Naive thymus-derived CD4-positive, alpha-beta T cell (primary cell): ENCODE measurements around the gene PHLDA2. TPM values are rescaled to one million over a fixed set of nuclear protein-coding genes. Genes with fewer than 3 reads are reported as not detected.

Experiments used
- ATAC-seq: fragments of 150-1000 bp; cut with Tn5 transposase; 2 replicates; pipeline ENCODE4 v1.10.0; 2021; ENCODE audit warnings: mild to moderate bottlenecking, moderate library complexity
- CTCF ChIA-PET: fragments of 350-600 bp; sonication (Branson Sonifier 250); formaldehyde crosslinking; loops from one replicate; lab custom pipeline; 2021; ENCODE audit warnings: antibody characterized with exemption; lab: Charles Lee
- POLR2A ChIA-PET: fragments of 350-600 bp; sonication (Branson Sonifier 250); formaldehyde crosslinking; loops from one replicate; lab custom pipeline; 2021; ENCODE audit warnings: antibody characterized with exemption, inconsistent platforms; lab: Charles Lee
- DNase-seq, 9 donors: peaks; one replicate each; pipeline versions ENCODE4 v3.0.0 to v3.0.0-alpha.2; 2020 to 2022; ENCODE audit warnings: mixed read lengths in 1 of 9
- H3K27ac ChIP-seq: one replicate; pipeline ENCODE4 v1.7.0; 2013; ENCODE audit warnings: mild to moderate bottlenecking, low read depth, low read length, moderate library complexity
- H3K27me3 ChIP-seq, 2 donors: one replicate each; pipeline ENCODE4 v1.7.0; 2013; ENCODE audit warnings: low read length in 2 of 2, mild to moderate bottlenecking in 2 of 2, moderate library complexity in 2 of 2; ENCODE audit not compliant: control insufficient read depth in 2 of 2, insufficient read depth in 2 of 2
- H3K36me3 ChIP-seq, 3 experiments: 1 replicate in 2 of 3; 2 replicates in 1 of 3; pipeline ENCODE4 v1.7.0; 2013; ENCODE audit warnings: low read length in 3 of 3, mild to moderate bottlenecking in 3 of 3, moderate library complexity in 1 of 3; ENCODE audit not compliant: insufficient read depth in 3 of 3, control insufficient read depth in 2 of 3
- H3K4me1 ChIP-seq, 2 donors: one replicate each; pipeline ENCODE4 v1.7.0; 2013; ENCODE audit warnings: low read length in 2 of 2, mild to moderate bottlenecking in 2 of 2, moderate library complexity in 1 of 2; ENCODE audit not compliant: control insufficient read depth in 2 of 2, insufficient read depth in 2 of 2
- H3K4me3 ChIP-seq: 2 replicates; pipeline ENCODE4 v1.7.0; 2013; ENCODE audit warnings: mild to moderate bottlenecking, low read length
- H3K9me3 ChIP-seq, 3 experiments: 1 replicate in 2 of 3; 2 replicates in 1 of 3; pipeline ENCODE4 v1.7.0; 2013; ENCODE audit warnings: low read length in 3 of 3; ENCODE audit not compliant: control insufficient read depth in 2 of 3
- H3K27ac Mint-ChIP-seq, 9 donors: one replicate each; pipeline ENCODE4 v1.8.0; 2020 to 2022; ENCODE audit warnings: mixed read lengths in 9 of 9, mild to moderate bottlenecking in 8 of 9, moderate library complexity in 5 of 9, inconsistent platforms in 2 of 9
- H3K27me3 Mint-ChIP-seq, 5 donors: one replicate each; pipeline ENCODE4 v1.8.0; 2021 to 2022; ENCODE audit warnings: mixed read lengths in 5 of 5, mild to moderate bottlenecking in 1 of 5
- H3K36me3 Mint-ChIP-seq, 5 donors: one replicate each; pipeline ENCODE4 v1.8.0; 2020 to 2022; ENCODE audit warnings: mixed read lengths in 5 of 5, mild to moderate bottlenecking in 3 of 5, inconsistent platforms in 1 of 5
- H3K4me1 Mint-ChIP-seq, 7 donors: one replicate each; pipeline ENCODE4 v1.8.0; 2020 to 2022; ENCODE audit warnings: mixed read lengths in 7 of 7, mild to moderate bottlenecking in 3 of 7, inconsistent platforms in 1 of 7
- H3K4me3 Mint-ChIP-seq, 10 donors: one replicate each; pipeline ENCODE4 v1.8.0; 2020 to 2022; ENCODE audit warnings: mild to moderate bottlenecking in 10 of 10, mixed read lengths in 10 of 10, moderate library complexity in 6 of 10, inconsistent platforms in 2 of 10
- H3K9me3 Mint-ChIP-seq, 11 donors: one replicate each; pipeline ENCODE4 v1.8.0; 2020 to 2022; ENCODE audit warnings: mixed read lengths in 11 of 11, mild to moderate bottlenecking in 4 of 11, inconsistent platforms in 1 of 11, moderate library complexity in 1 of 11
- intact Hi-C, 2 donors: fragments of 100-400 bp; cut with micrococcal nuclease; formaldehyde crosslinking; loops; one replicate each; pipeline ENCODE4 v1.15.1; 2023
- polyA plus RNA-seq, 2 donors: library from polyadenylated mRNA; unstranded; fragments of 300-500 nt; fragmentation: Illumina TruSeq; gene quantifications; one replicate each; pipeline ENCODE4 v1.2.3, GENCODE V29; 2021
- total RNA-seq, 6 experiments: library from RNA in 5 of 6; stranded (reverse) in 5 of 6; gene quantifications; 1 replicate in 5 of 6; 2 replicates in 1 of 6; pipeline ENCODE4 v1.2.3 and lab custom pipeline; 2021 to 2026

The PHLDA2 gene
- total and polyA plus RNA-seq, 7 experiments from 2014 or later: 2.5 to 7.9 (median 4.5) TPM; not detected in 4

DNA sequence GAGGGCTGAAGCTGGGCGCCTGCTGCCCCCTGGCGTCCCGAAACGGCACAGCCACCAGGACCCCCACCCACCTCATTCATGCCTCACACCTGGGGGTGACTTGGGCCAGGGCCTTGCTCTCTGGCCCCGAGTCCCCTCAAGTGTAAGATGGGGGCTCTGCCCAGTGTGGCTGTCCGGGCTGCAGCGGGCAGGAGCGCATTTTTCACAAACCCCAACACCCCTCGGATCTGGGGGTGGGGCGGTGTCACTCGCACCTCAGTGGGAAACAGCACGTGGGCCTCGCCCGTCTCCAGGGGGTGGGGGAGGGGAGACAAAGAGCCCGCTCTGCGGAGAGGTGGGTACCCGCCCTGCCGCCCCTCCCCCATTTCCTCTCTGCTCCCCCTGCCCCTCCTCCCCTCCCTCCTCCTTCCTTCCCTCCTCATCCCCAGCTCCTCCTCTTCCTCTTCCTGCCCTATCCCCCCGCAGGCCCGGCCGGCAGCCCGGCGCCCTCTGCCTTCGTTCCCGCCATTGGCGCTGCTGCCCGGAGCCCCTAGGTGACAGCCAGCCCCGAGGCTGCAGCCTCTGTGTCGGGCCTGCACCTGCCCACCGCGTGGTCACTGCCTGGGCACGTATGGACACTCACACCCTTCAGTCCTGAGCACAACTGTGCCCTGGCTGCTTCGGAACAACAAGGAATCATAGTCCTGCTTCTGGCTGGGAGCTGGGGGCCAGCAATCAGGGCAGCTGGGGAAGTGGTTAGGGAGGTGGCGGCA is 36.8 kb downstream of the PHLDA2 start:
- CTCF ChIA-PET: interaction anchor here (0.7 to 9.4 kb wide), 11 partner anchors 11 to 492 kb away, joined by 3 to 197 read pairs (median 5); partner anchors contain the start of genes PHLDA2 and TSSC4
- Histone ChIP-seq H3K4me3 (peak overlapping the region; percentile 53), H3K27me3 (no peaks in the 10 kb centered on the region), H3K36me3 (no peaks in the 10 kb centered on the region), H3K4me1 (peaks cover 14 to 28% of the 10 kb centered on the region in 2 donors), H3K27ac (peak overlapping the region; percentile 67), H3K9me3 (no peaks in the 10 kb centered on the region)
- intact Hi-C loops: loop anchor here (1.0 to 10.0 kb wide), 11 partner anchors 10 to 1038 kb away; partner anchors contain the start of genes C11orf21 (in 1 of the 2), LSP1 (in 1 of the 2), PHLDA2 (in 1 of the 2) and TSPAN32 (in 1 of the 2)
- ATAC-seq (peak; percentile 73), DNase-seq (peak; percentile 48 to 78 (median 67))
- POLR2A ChIA-PET: interaction anchor here (0.8 to 3.2 kb wide), 11 partner anchors 11 to 590 kb away, joined by 3 to 24 read pairs (median 4); partner anchors contain the start of genes TSPAN32 and TSSC4
- peaks cover 0 to 6% (median 0%) of the 10 kb centered on the region in 5 donors for H3K27me3 Mint-ChIP-seq
- H3K27ac Mint-ChIP-seq: peak overlapping the region; percentile 78 to 89 (median 84)
- no peaks in the 10 kb centered on the region for H3K9me3 Mint-ChIP-seq
- H3K36me3 Mint-ChIP-seq: no peaks in the 10 kb centered on the region
- H3K4me3 Mint-ChIP-seq: peak overlapping the region; percentile 58 to 85 (median 76)
- peaks cover 15 to 37% (median 25%) of the 10 kb centered on the region in 7 donors for H3K4me1 Mint-ChIP-seq

DNA sequence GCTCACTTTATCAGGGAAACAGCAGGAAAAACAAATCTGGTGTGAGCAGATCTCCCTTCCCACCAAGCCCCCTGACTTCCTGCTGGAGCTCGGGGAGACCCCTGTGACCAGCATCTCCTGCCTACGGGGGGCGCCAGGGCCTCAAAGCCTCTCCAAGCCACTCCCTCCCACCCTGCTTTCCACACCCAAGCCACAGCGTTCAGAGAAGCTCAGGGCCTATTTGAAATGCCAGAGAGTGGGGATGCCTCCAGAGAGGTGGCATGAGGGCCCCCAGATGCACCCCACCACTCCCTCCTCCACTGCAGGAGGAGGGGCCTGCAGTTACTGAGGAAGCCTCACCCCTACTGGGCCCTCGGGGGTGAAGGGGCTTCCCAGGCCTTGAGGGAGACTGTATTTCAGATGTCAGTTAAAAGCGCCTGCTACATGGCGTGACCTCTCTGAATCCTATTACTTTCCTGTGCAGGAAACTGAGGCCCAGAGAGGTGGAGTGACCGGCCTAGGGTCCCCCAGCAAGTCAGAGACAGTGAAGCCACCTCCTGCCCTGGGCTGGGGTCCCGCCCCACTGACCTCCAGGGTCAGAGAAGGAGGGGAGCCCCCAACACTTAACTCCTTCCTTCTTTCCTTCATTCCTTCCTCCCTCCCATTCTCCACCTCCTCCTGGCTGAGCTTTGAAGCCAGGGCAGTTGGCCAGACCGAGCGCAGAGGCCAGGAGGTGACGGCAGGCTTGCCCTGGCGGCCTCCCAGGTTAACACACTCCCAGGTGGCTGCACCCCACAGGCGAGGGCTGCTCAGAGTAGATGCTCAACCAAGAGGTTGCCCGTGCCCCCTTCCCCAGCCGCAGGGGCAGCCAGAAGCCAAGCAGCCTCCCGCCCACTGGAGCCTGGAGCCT is 37.6 kb downstream of the PHLDA2 start:
- ATAC-seq (no peak), DNase-seq (peak in 1 of 9 donors; percentile 51)
- H3K9me3 Mint-ChIP-seq: no peaks in the 10 kb centered on the region
- peaks cover 0 to 14% (median 0%) of the 10 kb centered on the region in 5 donors for H3K27me3 Mint-ChIP-seq
- H3K9me3 ChIP-seq: no peaks in the 10 kb centered on the region
- H3K27ac ChIP-seq: peak overlapping the region; percentile 67
- intact Hi-C loops: loop anchor here (1.0 to 10.0 kb wide), 11 partner anchors 11 to 1037 kb away; partner anchors contain the start of genes C11orf21 (in 1 of the 2), LSP1 (in 1 of the 2), PHLDA2 (in 1 of the 2) and TSPAN32 (in 1 of the 2)
- ChIA-PET POLR2A (interaction anchor here (0.7 to 3.2 kb wide), 9 partner anchors 7 to 589 kb away, joined by 3 to 24 read pairs (median 3); partner anchors contain the start of gene TSPAN32), CTCF (interaction anchor here (0.7 to 9.4 kb wide), 9 partner anchors 10 to 585 kb away, joined by 3 to 197 read pairs (median 5); partner anchors contain the start of gene PHLDA2)
- no peaks in the 10 kb centered on the region for H3K36me3 ChIP-seq
- peak overlapping the region in 8 of 9 donors; percentile 78 to 89 (median 84) for H3K27ac Mint-ChIP-seq
- H3K4me1 Mint-ChIP-seq: peaks cover 15 to 45% (median 32%) of the 10 kb centered on the region in 7 donors
- H3K27me3 ChIP-seq: no peaks in the 10 kb centered on the region
- H3K36me3 Mint-ChIP-seq: no peaks in the 10 kb centered on the region
- peak overlapping the region; percentile 51 to 85 (median 74) for H3K4me3 Mint-ChIP-seq
- H3K4me3 ChIP-seq: peak overlapping the region; percentile 53
- peaks cover 14 to 28% of the 10 kb centered on the region in 2 donors for H3K4me1 ChIP-seq

DNA sequence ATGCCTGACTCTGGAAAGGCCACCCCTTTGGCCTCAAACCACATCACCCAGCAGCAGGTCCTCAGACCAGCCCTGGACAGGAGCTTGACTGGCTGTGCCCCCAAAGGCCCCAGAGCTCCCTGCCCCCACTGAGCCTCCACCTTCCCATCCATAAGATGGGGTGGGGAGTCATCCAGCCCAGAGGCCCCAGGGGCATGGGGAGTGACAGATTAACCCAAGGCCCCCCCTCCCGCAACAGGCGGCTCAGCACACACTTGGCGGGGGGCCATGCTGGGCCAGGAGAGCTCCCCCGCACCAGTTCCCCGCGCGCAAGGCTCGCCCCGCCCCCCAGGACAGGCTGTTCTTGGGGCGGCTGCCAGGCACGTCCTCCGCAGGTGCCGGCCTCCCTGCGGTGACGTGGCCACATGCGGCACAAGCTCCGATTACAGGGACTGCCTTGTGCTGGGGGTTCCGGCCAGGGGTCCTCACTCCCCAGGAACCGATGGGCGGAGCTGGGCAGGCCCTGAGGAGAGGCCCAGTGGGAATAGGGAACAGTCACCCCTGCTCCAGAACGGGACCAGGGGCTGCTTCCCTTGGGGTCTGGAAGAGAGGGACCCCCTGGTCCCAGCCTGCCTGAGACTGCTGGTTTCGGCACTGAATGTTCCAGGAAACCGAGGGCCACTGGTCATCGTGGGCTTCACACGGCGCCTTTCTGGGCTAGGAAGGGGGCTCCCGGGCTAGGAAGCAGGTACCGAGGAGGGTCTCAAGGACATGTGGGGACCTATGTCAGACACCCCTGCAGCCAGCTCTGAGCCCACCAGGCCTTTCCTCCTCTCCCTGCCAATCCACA is 38.5 kb downstream of the PHLDA2 start:
- Histone ChIP-seq H3K36me3 (no peaks in the 10 kb centered on the region), H3K4me1 (peaks cover 14 to 28% of the 10 kb centered on the region in 2 donors), H3K4me3 (no peak overlapping the region), H3K9me3 (no peaks in the 10 kb centered on the region), H3K27me3 (no peaks in the 10 kb centered on the region), H3K27ac (peak overlapping the region; percentile 67)
- Mint-ChIP-seq H3K4me1 (peaks cover 8 to 46% (median 31%) of the 10 kb centered on the region in 7 donors), H3K27ac (peak overlapping the region in 7 of 9 donors; percentile 28 to 89 (median 83)), H3K27me3 (peaks cover 0 to 15% (median 0%) of the 10 kb centered on the region in 5 donors), H3K4me3 (peak overlapping the region in 4 of 10 donors; percentile 74 to 81 (median 78)), H3K9me3 (no peaks in the 10 kb centered on the region), H3K36me3 (no peaks in the 10 kb centered on the region)
- DNase-seq (no peak), ATAC-seq (no peak)
- intact Hi-C loops: loop anchor here (5.0 to 10.0 kb wide), 3 partner anchors 487 to 1036 kb away; partner anchors contain the start of genes C11orf21 (in 1 of the 2), LSP1 (in 1 of the 2), TSPAN32 (in 1 of the 2) and ZNF195 (in 1 of the 2)
- ChIA-PET POLR2A (interaction anchor here (0.7 to 3.2 kb wide), 6 partner anchors 8 to 444 kb away, joined by 3 to 24 read pairs (median 4); no protein-coding TSS in a partner anchor), CTCF (interaction anchor here (0.7 to 9.4 kb wide), 5 partner anchors 9 to 584 kb away, joined by 3 to 197 read pairs (median 3); a partner anchor contains a TSS)

DNA sequence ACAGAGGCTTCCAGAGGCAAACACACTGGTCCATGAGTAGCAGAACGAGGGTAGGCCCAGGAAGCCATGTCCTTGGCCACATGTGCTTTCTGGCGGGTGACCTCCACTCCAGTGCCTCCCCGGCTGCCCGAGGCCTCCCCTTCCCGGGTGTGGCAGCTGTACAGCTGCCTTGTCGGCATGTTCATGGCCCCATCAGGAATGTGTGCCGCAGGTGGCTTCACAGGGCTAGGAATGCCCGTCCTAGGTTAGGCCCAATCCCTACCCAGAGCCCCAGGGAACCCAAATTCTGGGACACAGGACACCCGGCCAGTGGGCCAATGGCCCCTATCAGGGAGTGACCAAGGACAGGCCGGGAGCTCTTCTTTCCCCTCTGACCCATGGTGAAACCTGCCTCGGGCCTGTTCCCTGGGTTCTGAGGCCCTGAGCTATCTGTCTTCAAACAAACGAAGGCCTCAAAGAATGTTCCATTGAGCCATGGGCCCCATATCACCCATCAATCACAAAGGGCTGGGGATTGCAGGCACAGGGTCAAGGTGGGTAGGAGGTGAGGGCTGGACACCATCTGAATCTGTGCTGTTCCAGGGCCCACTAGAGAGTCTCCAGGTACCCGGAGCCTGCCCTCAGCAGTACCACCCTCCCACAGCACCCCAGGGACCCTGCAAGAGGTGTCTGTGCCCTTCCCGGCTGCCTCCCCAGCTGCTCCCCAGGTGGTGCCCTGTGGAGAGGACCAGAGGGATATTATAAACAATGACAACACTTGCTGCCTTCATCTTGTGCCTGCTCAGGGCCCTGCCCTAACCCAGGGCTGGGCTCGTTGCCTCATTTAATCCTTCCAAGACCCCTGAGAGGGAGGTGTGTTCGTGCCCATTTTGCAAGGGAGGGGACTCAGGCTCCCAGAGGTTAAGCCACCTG is 39.6 kb downstream of the PHLDA2 start:
- no peak for ATAC-seq
- Mint-ChIP-seq H3K27ac (peak overlapping the region in 7 of 9 donors; percentile 28 to 77 (median 69)), H3K4me1 (peaks cover 6 to 46% (median 33%) of the 10 kb centered on the region in 7 donors)

More for the DNA sequence above, 39.6 kb downstream of the PHLDA2 start:
- DNase-seq: no peak
- intact Hi-C loops: loop anchor here (2.0 to 10.0 kb wide), 10 partner anchors 103 to 1035 kb away; partner anchors contain the start of genes C11orf21 (in 2 of the 2), TSPAN32 (in 2 of the 2), CD81 (in 1 of the 2) and KCNQ1 (in 1 of the 2)
- ChIA-PET CTCF (interaction anchor here (0.7 to 9.4 kb wide), 7 partner anchors 9 to 361 kb away, joined by 3 to 197 read pairs (median 4); no protein-coding TSS in a partner anchor), POLR2A (interaction anchor here (2.1 to 3.9 kb wide), 2 partner anchors 9 to 357 kb away, joined by 5 to 19 read pairs; no protein-coding TSS in a partner anchor)
- no peaks in the 10 kb centered on the region for H3K9me3 Mint-ChIP-seq
- H3K4me3 ChIP-seq: no peak overlapping the region
- H3K9me3 ChIP-seq: no peaks in the 10 kb centered on the region
- H3K27me3 ChIP-seq: no peaks in the 10 kb centered on the region
- peak overlapping the region in 2 of 10 donors; percentile 25 to 39 for H3K4me3 Mint-ChIP-seq
- no peaks in the 10 kb centered on the region for H3K36me3 Mint-ChIP-seq
- peaks cover 0 to 18% (median 0%) of the 10 kb centered on the region in 5 donors for H3K27me3 Mint-ChIP-seq
- H3K36me3 ChIP-seq: peaks cover 0 to 5% (median 0%) of the 10 kb centered on the region in 3 experiments
- H3K27ac ChIP-seq: no peak overlapping the region
- peaks cover 14 to 28% of the 10 kb centered on the region in 2 donors for H3K4me1 ChIP-seq
